GM12878 (cell line): ENCODE results near the gene LPCAT3. TPM values are rescaled to one million over a fixed set of nuclear protein-coding genes. Genes with fewer than 3 reads are reported as not detected.

ENCODE experiments used
- ATAC-seq: fragments of 200-7000 bp; cut with Tn5 transposase; 3 replicates; pipeline ENCODE4 v1.9.1; 2020; ENCODE audit warnings: mild to moderate bottlenecking, moderate library complexity
- BruUV-seq: library from RNA; stranded (reverse); fragments of 400-500 nt; replicated peaks from 2 replicates; lab custom pipeline; 2021; lab: Mats Ljungman, UMichigan
- CTCF ChIA-PET: fragments of 300-600 bp; sonication (Branson Sonifier 250); formaldehyde crosslinking; extraction: SDS; loops from one replicate; lab custom pipeline; 2021; ENCODE audit warnings: inconsistent platforms; lab: Yijun Ruan, JAX
- POLR2A ChIA-PET: fragments of 350-600 bp; formaldehyde crosslinking; extraction: SDS; loops from one replicate; lab custom pipeline; 2021; ENCODE audit warnings: inconsistent platforms; lab: Charles Lee
- RAD21 ChIA-PET: fragments of 300-600 bp; sonication (Branson Sonifier 250); formaldehyde crosslinking; loops from one replicate; lab custom pipeline; 2023; ENCODE audit warnings: antibody characterized with exemption; ENCODE audit not compliant: unreplicated experiment; lab: Charles Lee
- SMC1A ChIA-PET: fragments of 300-600 bp; sonication (Branson Sonifier 250); formaldehyde crosslinking; loops from one replicate; lab custom pipeline; 2023; ENCODE audit not compliant: unreplicated experiment, uncharacterized antibody; lab: Charles Lee
- DNase-seq: peaks from one replicate; pipeline ENCODE4 v3.0.0-alpha.2; 2011; ENCODE audit warnings: low read depth, low spot score
- FAIRE-seq: peaks from 3 replicates; lab custom pipeline; 2011; peaks lifted over from hg19 to GRCh38; lab: Jason Lieb, UNC
- H2AFZ ChIP-seq: 2 replicates; pipeline ENCODE4 v1.6.0; 2011; ENCODE audit warnings: low read depth, low read length, control low read depth; ENCODE audit not compliant: control insufficient read depth
- H3K27ac ChIP-seq: 2 replicates; pipeline ENCODE4 v1.5.1; 2011; ENCODE audit warnings: control low read depth; ENCODE audit not compliant: control insufficient read depth, insufficient read depth
- H3K27me3 ChIP-seq, 2 experiments: replicated peaks in 1 of 2; 2 replicates each; pipeline versions ENCODE4 v1.6.0 to v1.6.1; 2011; ENCODE audit warnings: low read length in 1 of 2; ENCODE audit not compliant: control insufficient read depth in 2 of 2, insufficient read depth in 2 of 2
- H3K36me3 ChIP-seq, 2 experiments: 2 replicates each; pipeline ENCODE4 v1.5.1; 2011; ENCODE audit warnings: low read length in 1 of 2; ENCODE audit not compliant: control insufficient read depth in 2 of 2, insufficient read depth in 2 of 2
- H3K4me1 ChIP-seq: 2 replicates; pipeline ENCODE4 v1.6.1; 2011; ENCODE audit warnings: mild to moderate bottlenecking, low read length, moderate library complexity, mixed read lengths; ENCODE audit not compliant: control insufficient read depth, insufficient read depth
- H3K4me2 ChIP-seq: 2 replicates; pipeline ENCODE4 v1.6.0; 2011; ENCODE audit warnings: control low read depth; ENCODE audit not compliant: control insufficient read depth, insufficient read depth
- H3K4me3 ChIP-seq: fragments of 200-600 bp; sonication (generic); 2 replicates; pipeline ENCODE4 v1.5.1; 2016
- H3K79me2 ChIP-seq: 2 replicates; pipeline ENCODE4 v1.6.0; 2011; ENCODE audit warnings: low read length; ENCODE audit not compliant: control insufficient read depth, insufficient read depth
- H3K9ac ChIP-seq: 2 replicates; pipeline ENCODE4 v1.8.0; 2011; ENCODE audit warnings: low read length, control low read depth, mixed read lengths; ENCODE audit not compliant: control insufficient read depth, insufficient read depth
- H3K9me3 ChIP-seq: replicated peaks from 3 replicates; pipeline ENCODE4 v1.5.1; 2011; ENCODE audit warnings: mild to moderate bottlenecking, low read length; ENCODE audit not compliant: control insufficient read depth, insufficient read depth
- H4K20me1 ChIP-seq: 2 replicates; pipeline ENCODE4 v1.6.0; 2011; ENCODE audit not compliant: control insufficient read depth, insufficient read depth
- ATF3 ChIP-seq: IDR thresholded peaks from 2 replicates; pipeline ENCODE4 v1.6.1; 2011; ENCODE audit warnings: low read depth, mild to moderate bottlenecking, low read length, moderate library complexity, borderline replicate concordance; ENCODE audit errors: extremely low read depth
- BACH1 ChIP-seq: fragments of 450-650 bp; IDR thresholded peaks from 2 replicates; pipeline ENCODE4 v1.6.1; 2017; ENCODE audit warnings: mild to moderate bottlenecking, borderline replicate concordance
- CHD2 ChIP-seq: IDR thresholded peaks from 2 replicates; pipeline ENCODE4 v1.6.1; 2011; ENCODE audit warnings: low read depth, low read length, improper control_type of control experiment, borderline replicate concordance
- DPF2 ChIP-seq: fragments of 450-650 bp; IDR thresholded peaks from 2 replicates; pipeline ENCODE4 v1.6.1; 2017; ENCODE audit warnings: mild to moderate bottlenecking
- JUND ChIP-seq: IDR thresholded peaks from 2 replicates; pipeline ENCODE4 v1.6.1; 2012; ENCODE audit warnings: low read depth, mild to moderate bottlenecking, low read length, improper control_type of control experiment, moderate library complexity
- MXI1 ChIP-seq: fragments of 150-350 bp; IDR thresholded peaks from 2 replicates; pipeline ENCODE4 v1.6.1; 2011; ENCODE audit warnings: low read depth, mild to moderate bottlenecking, inconsistent platforms, low read length, improper control_type of control experiment
- PKNOX1 ChIP-seq: fragments of 450-650 bp; IDR thresholded peaks from 2 replicates; pipeline ENCODE4 v1.6.1; 2016; ENCODE audit warnings: mild to moderate bottlenecking
- PML ChIP-seq: IDR thresholded peaks from 2 replicates; pipeline ENCODE4 v1.6.1; 2012; ENCODE audit warnings: low read length, inconsistent platforms
- RAD51 ChIP-seq: fragments of 450-650 bp; IDR thresholded peaks from 2 replicates; pipeline ENCODE4 v1.6.1; 2016; ENCODE audit warnings: moderate library complexity, mild to moderate bottlenecking, inconsistent platforms
- REST ChIP-seq: IDR thresholded peaks from 2 replicates; pipeline ENCODE4 v1.6.1; 2012; ENCODE audit warnings: mild to moderate bottlenecking, low read depth, low read length
- SMAD5 ChIP-seq: IDR thresholded peaks from 2 replicates; pipeline ENCODE4 v1.6.1; 2016; ENCODE audit warnings: antibody characterized with exemption, low read depth
- SPI1 ChIP-seq: IDR thresholded peaks from 2 replicates; pipeline ENCODE4 v1.6.1; 2011; ENCODE audit warnings: low read depth, mild to moderate bottlenecking, low read length, moderate library complexity, borderline replicate concordance; ENCODE audit not compliant: insufficient read depth
- YBX1 ChIP-seq: fragments of 450-650 bp; IDR thresholded peaks from 2 replicates; pipeline ENCODE4 v1.6.1; 2016; ENCODE audit warnings: antibody characterized with exemption
- YY1 ChIP-seq: IDR thresholded peaks from 2 replicates; pipeline ENCODE4 v1.6.1; 2011; ENCODE audit warnings: low read depth, mild to moderate bottlenecking, low read length
- ZNF274 ChIP-seq: IDR thresholded peaks from one replicate; pipeline ENCODE4 v1.8.0; 2011; ENCODE audit not compliant: insufficient read length, insufficient read depth
- ZSCAN29 ChIP-seq: fragments of 450-650 bp; IDR thresholded peaks from 2 replicates; pipeline ENCODE4 v1.6.1; 2017; ENCODE audit warnings: mild to moderate bottlenecking, moderate library complexity
- WGBS: methylation state at CpG from one replicate; pipeline ENCODE4 v1.1.6; 2016; ENCODE audit warnings: low lambda C conversion rate; ENCODE audit not compliant: insufficient replicate concordance, insufficient coverage; ENCODE audit errors: missing lambda C conversion rate; 5-methylcytosine and 5-hydroxymethylcytosine counted together
- in situ Hi-C: fragments of 300-500 bp; cut with MboI; formaldehyde crosslinking; loops from 9 replicates; pipeline ENCODE4 v1.14.3; 2018; ENCODE audit warnings: mixed read lengths
- intact Hi-C: fragments of 100-400 bp; cut with micrococcal nuclease; formaldehyde crosslinking; loops from one replicate; pipeline ENCODE4 v1.14.2; 2022; ENCODE audit not compliant: unreplicated experiment
- polyA plus RNA-seq, 11 experiments: library from polyadenylated mRNA; depleted of rRNA in 4 of 11; unstranded in 6 of 11; stranded (reverse) in 5 of 11; fragments of >200 nt; fragmentation: Nextera tagmentation in 4 of 11; fragmentation: Illumina TruSeq in 1 of 11; extraction: Ambion mirVana in 4 of 11; extraction: Trizol in 1 of 11; gene quantifications; 1 replicate in 1 of 11; 2 replicates in 10 of 11; pipeline versions ENCODE4 v1.2.1 to v1.2.3, GENCODE V29; 2011 to 2016; ENCODE audit warnings: inconsistent platforms in 2 of 11, missing spikeins in 2 of 11, low read depth in 1 of 11
- total RNA-seq, 4 experiments: library from RNA; depleted of rRNA in 3 of 4; stranded (reverse); fragments of >200 nt in 3 of 4; fragmentation: Illumina TruSeq in 1 of 4; extraction: Trizol in 1 of 4; gene quantifications; 2 replicates each; pipeline versions ENCODE4 v1.2.1 to v1.2.3, GENCODE V29; 2013 to 2021

Gene LPCAT3
- total and polyA plus RNA-seq, 10 of the 15 experiments (the other 5 are each of a cell fraction or from before 2014, with no cell fraction given): 2.6 to 48.3 (median 23.0) TPM

DNA sequence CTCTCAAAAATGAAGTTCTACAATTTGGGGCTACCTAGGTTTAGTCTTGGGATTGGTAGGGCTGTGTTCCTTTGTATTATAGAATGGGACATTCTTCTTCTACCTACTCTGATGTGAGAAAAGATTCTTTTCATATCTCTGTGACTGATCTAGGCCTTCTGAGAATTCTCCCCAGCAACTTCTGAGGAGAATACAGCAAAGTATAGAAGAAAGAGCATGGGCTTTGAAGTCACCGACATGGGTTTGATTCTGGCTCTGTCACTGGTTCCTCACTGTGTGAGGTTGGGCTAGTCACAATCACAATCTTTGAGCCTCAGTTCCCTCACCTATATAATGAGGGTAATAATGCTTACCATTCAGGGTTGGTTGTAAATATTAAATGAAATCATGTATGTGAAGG is 85.5 kb downstream of the LPCAT3 start:
- DNase-seq: no peak
- Histone ChIP-seq H3K4me3 (no peak overlapping the region), H3K36me3 (peaks cover 4 to 5% of the 10 kb centered on the region in 2 experiments; a peak in 3 of 4 replicates), H3K9me3 (no peaks in the 10 kb centered on the region), H3K9ac (no peak overlapping the region), H2AFZ (no peak overlapping the region), H3K4me1 (peaks cover 15% of the 10 kb centered on the region), H4K20me1 (no peaks in the 10 kb centered on the region), H3K27me3 (no peaks in the 10 kb centered on the region), H3K27ac (no peak overlapping the region), H3K4me2 (no peak overlapping the region), H3K79me2 (peaks cover 49% of the 10 kb centered on the region)
- FAIRE-seq: no peak
- ATAC-seq: no peak
- in situ Hi-C loops (no loop called here), intact Hi-C loops (no loop called here)
- WGBS: 42% methylated on average over 1 of the region's 1 CpG
- TF ChIP-seq SPI1 (no peak), REST (no peak), ZSCAN29 (no peak), PKNOX1 (no peak), CHD2 (no peak), YY1 (no peak), BACH1 (no peak), JUND (no peak), SMAD5 (no peak), PML (no peak), RAD51 (no peak), ZNF274 (no peak), DPF2 (no peak), YBX1 (no peak), MXI1 (no peak), ATF3 (no peak)
- ChIA-PET CTCF (interaction anchor here (0.6 to 1.9 kb wide), 5 partner anchors 9 to 60 kb away, joined by 3 to 8 read pairs (median 4); partner anchors contain the start of genes C12orf57, RNU7-1 and SPSB2), RAD21 (no interaction called here), SMC1A (interaction anchor here (1.4 kb wide), 1 partner anchor 28 kb away, joined by 3 read pairs; no protein-coding TSS in a partner anchor), POLR2A (interaction anchor here (1.0 to 1.7 kb wide), 2 partner anchors 9 to 10 kb away, joined by 4 to 5 read pairs; no protein-coding TSS in a partner anchor)
- no TSS peak for BruUV-seq
